Measurements from ENCODE around the gene GLTP. TPM values are rescaled to one million over a fixed set of nuclear protein-coding genes. Genes with fewer than 3 reads are reported as not detected.

Gene GLTP
- total RNA-seq, 1 experiment from 2014 or later = 78.2 TPM

GRCh38 chr12:109833307-109834189, 46.8 kb downstream of the GLTP start, which contains the start of gene TRPV4:
Gene TRPV4, minus strand, starts transcription at chr12:109833398. Its CDS starts 18,602 bp downstream, at chr12:109814796.
- Histone ChIP-seq H4K20me1 (ENCODE audit: low read length) (no peaks in the 10 kb centered on the region), H3K27ac (ENCODE audit: low read length) (no peak within 1 kb of the TSS), H3K79me2 (ENCODE audit: low read length) (no peaks in the 10 kb centered on the region), H3K36me3 (ENCODE audit: low read depth, low read length) (no peaks in the 10 kb centered on the region), H3K9ac (ENCODE audit: low read length) (peak within 1 kb of the TSS; percentile 45), H3K9me2 (replicated peaks; ENCODE audit: low read length) (no peaks in the 10 kb centered on the region), H3F3A (ENCODE audit: low read length, unreplicated experiment) (no peaks in the 10 kb centered on the region), H3K4me3 (ENCODE audit: low read length) (peak within 1 kb of the TSS; percentile 67), H3K4me1 (ENCODE audit: insufficient read depth, low read length) (peaks cover 17% of the 10 kb centered on the region), H3K27me3 (ENCODE audit: low read length) (no peaks in the 10 kb centered on the region), H3K4me2 (ENCODE audit: low read length) (peak within 1 kb of the TSS; percentile 79), H3K9me3 (ENCODE audit: low read length) (no peaks in the 10 kb centered on the region), H2AFZ (ENCODE audit: low read length) (peak within 1 kb of the TSS; percentile 79)
- BruUV-seq (replicated peaks) = no TSS peak
- TF ChIP-seq EZH2phosphoT487 (IDR thresholded peaks at IDR 0.05; ENCODE audit: borderline replicate concordance, low read length) (no peak), CTCF (conservative IDR thresholded peaks at IDR 0.05; ENCODE audit: low read depth, low read length) (no peak), EZH2 (IDR thresholded peaks at IDR 0.05; ENCODE audit: low read length, unreplicated experiment) (no peak)
- ChIA-PET CTCF (interaction anchor here (1.4 kb wide), 1 partner anchor 12 kb away, joined by 3 read pairs; no protein-coding TSS in a partner anchor), POLR2A (ENCODE audit: unreplicated experiment) (no interaction called here)
- ATAC-seq (peak; percentile 53), DNase-seq (peak; percentile 31)
- intact Hi-C loops (cut with micrococcal nuclease) = no loop called here

DNA sequence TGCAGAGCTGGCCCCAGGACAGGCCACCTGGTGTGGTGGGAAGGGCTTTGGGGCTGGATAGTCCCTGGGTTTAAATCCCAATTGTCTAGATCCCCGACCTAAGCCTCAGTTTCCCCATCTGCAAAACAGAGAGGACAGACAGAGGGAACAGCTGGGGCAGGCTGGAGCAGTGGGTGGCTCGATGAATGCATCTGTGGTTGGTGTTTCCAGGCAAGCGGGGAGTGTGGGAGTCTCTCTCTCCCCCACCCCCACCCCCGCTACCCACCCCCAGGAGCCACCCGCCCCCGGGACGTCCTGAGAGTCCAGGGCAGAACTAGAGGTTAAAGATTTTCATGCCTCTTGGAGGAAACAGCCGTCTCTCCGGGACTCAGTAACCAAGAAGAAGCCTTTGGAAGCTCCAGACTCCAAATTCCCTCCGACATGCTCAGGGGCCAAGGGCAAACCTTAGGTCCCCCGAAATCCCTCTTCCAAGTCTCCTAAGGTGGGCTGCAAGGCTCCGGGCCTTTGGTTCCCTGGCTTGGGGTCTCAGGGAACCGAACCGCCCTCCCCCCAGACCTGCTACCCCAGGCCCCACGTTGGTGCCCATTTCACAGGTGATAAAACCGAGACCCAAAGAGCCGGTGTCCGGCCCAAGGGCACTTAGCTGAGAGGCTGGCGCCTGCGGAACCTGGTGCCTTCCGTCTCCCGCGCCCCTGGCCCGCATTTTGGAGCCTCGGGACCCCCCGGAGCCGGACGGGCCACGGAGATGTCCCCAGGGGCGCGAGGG, 47.6 kb downstream of the GLTP start:
- H2AFZ ChIP-seq (ENCODE audit: low read length) = peak overlapping the region; percentile 79
- H3K27me3 ChIP-seq (ENCODE audit: low read length) = no peaks in the 10 kb centered on the region
- POLR2A ChIA-PET (ENCODE audit: unreplicated experiment) = no interaction called here
- peak overlapping the region; percentile 45 for H3K9ac ChIP-seq (ENCODE audit: low read length)
- H3K4me2 ChIP-seq (ENCODE audit: low read length) = peak overlapping the region; percentile 79
- H3K9me2 ChIP-seq (replicated peaks; ENCODE audit: low read length) = no peaks in the 10 kb centered on the region
- no peaks in the 10 kb centered on the region for H3K36me3 ChIP-seq (ENCODE audit: low read depth, low read length)
- H3K4me3 ChIP-seq (ENCODE audit: low read length) = peak overlapping the region; percentile 67
- peaks cover 11% of the 10 kb centered on the region for H3K4me1 ChIP-seq (ENCODE audit: insufficient read depth, low read length)
- CTCF ChIA-PET = interaction anchor here (1.4 kb wide), 1 partner anchor 12 kb away, joined by 3 read pairs; no protein-coding TSS in a partner anchor
- no peaks in the 10 kb centered on the region for H3K79me2 ChIP-seq (ENCODE audit: low read length)
- DNase-seq = no peak
- no TSS peak for BruUV-seq (replicated peaks)
- no peak for ATAC-seq
- H4K20me1 ChIP-seq (ENCODE audit: low read length) = no peaks in the 10 kb centered on the region
- intact Hi-C loops (cut with micrococcal nuclease) = no loop called here
- no peaks in the 10 kb centered on the region for H3K9me3 ChIP-seq (ENCODE audit: low read length)
- no peaks in the 10 kb centered on the region for H3F3A ChIP-seq (ENCODE audit: low read length, unreplicated experiment)
- no peak overlapping the region for H3K27ac ChIP-seq (ENCODE audit: low read length)
- no peak for TF ChIP-seq EZH2phosphoT487 (IDR thresholded peaks at IDR 0.05; ENCODE audit: borderline replicate concordance, low read length)

DNA sequence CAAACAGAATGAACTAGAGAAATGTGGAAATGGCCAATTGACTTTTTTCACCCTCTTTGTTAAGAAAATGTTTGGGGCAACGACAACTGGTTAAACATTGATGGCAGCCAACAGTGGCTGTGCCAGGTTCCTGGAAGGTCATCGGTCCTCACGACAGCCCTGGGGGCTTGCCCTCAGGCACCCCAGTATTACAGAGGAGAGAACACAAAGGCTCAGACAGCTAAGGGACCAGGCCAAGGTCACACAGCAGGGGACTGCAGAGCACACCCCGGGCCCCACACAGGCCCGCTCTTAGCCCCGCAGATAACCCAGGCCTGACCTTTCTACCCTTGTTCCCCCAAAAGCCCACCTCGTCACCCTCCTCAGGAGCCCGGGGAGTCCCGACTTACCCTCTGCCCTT, 48.4 kb downstream of the GLTP start:
- DNase-seq (no peak), ATAC-seq (no peak)
- no TSS peak for BruUV-seq (replicated peaks)
- no peaks in the 10 kb centered on the region for H3F3A ChIP-seq (ENCODE audit: low read length, unreplicated experiment)
- no peak overlapping the region for H3K4me3 ChIP-seq (ENCODE audit: low read length)
- no peaks in the 10 kb centered on the region for H3K9me3 ChIP-seq (ENCODE audit: low read length)
- H3K4me1 ChIP-seq (ENCODE audit: insufficient read depth, low read length) = peaks cover 3% of the 10 kb centered on the region
- no peaks in the 10 kb centered on the region for H3K27me3 ChIP-seq (ENCODE audit: low read length)
- H3K79me2 ChIP-seq (ENCODE audit: low read length) = no peaks in the 10 kb centered on the region
- no peaks in the 10 kb centered on the region for H3K36me3 ChIP-seq (ENCODE audit: low read depth, low read length)
- intact Hi-C loops (cut with micrococcal nuclease) = no loop called here
- H3K9me2 ChIP-seq (replicated peaks; ENCODE audit: low read length) = no peaks in the 10 kb centered on the region
- no peak overlapping the region for H3K27ac ChIP-seq (ENCODE audit: low read length)
- H3K9ac ChIP-seq (ENCODE audit: low read length) = no peak overlapping the region
- no peak overlapping the region for H3K4me2 ChIP-seq (ENCODE audit: low read length)
- ChIA-PET CTCF (interaction anchor here (1.4 kb wide), 1 partner anchor 13 kb away, joined by 3 read pairs; no protein-coding TSS in a partner anchor), POLR2A (ENCODE audit: unreplicated experiment) (no interaction called here)
- TF ChIP-seq EZH2 (IDR thresholded peaks at IDR 0.05; ENCODE audit: low read length, unreplicated experiment) (no peak), EZH2phosphoT487 (IDR thresholded peaks at IDR 0.05; ENCODE audit: borderline replicate concordance, low read length) (no peak), CTCF (conservative IDR thresholded peaks at IDR 0.05; ENCODE audit: low read depth, low read length) (no peak)
- H2AFZ ChIP-seq (ENCODE audit: low read length) = no peak overlapping the region
- no peaks in the 10 kb centered on the region for H4K20me1 ChIP-seq (ENCODE audit: low read length)

All from PC-3 (cell line).